Transverse colon (tissue), 4 donors: Measurements from ENCODE around the gene VPS33A. TPM values are rescaled to one million over a fixed set of nuclear protein-coding genes. Genes with fewer than 3 reads are reported as not detected.

ENCODE experiments used
- DNase-seq: peaks from one replicate; pipeline ENCODE4 v3.0.0-alpha.2; 2019
- H3K27ac ChIP-seq, 4 donors: fragments of 200-600 bp; sonication (generic); 2 replicates each; pipeline ENCODE4 v1.5.1; 2016 to 2018; ENCODE audit warnings: inconsistent platforms in 4 of 4
- H3K27me3 ChIP-seq: fragments of 200-600 bp; sonication (generic); 2 replicates; pipeline ENCODE4 v1.5.1; 2017; ENCODE audit warnings: inconsistent platforms
- H3K36me3 ChIP-seq, 4 donors: fragments of 200-600 bp; sonication (generic); 2 replicates each; pipeline ENCODE4 v1.5.1; 2017 to 2019; ENCODE audit warnings: inconsistent platforms in 4 of 4
- H3K4me1 ChIP-seq, 4 donors: fragments of 200-600 bp; sonication (generic); 2 replicates each; pipeline ENCODE4 v1.5.1; 2017 to 2020; ENCODE audit warnings: inconsistent platforms in 4 of 4
- H3K4me3 ChIP-seq, 4 donors: fragments of 200-600 bp; sonication (generic); 1 replicate in 1 of 4; 2 replicates in 3 of 4; pipeline versions ENCODE4 v1.5.1 to v1.6.1; 2017 to 2019; ENCODE audit warnings: inconsistent platforms in 4 of 4
- H3K9me3 ChIP-seq, 2 donors: fragments of 200-600 bp; sonication (generic); 2 replicates each; pipeline ENCODE4 v1.5.1; 2017 to 2019; ENCODE audit warnings: inconsistent platforms in 2 of 2
- CTCF ChIP-seq, 5 experiments: fragments of 200-600 bp in 3 of 5; fragments of 450-650 bp in 2 of 5; sonication (generic) in 3 of 5; IDR thresholded peaks; 1 replicate in 2 of 5; 2 replicates in 3 of 5; pipeline ENCODE4 v1.5.1; 2016 to 2017; ENCODE audit warnings: antibody characterized with exemption in 5 of 5, inconsistent platforms in 3 of 5, mild to moderate bottlenecking in 2 of 5, moderate library complexity in 1 of 5
- EP300 ChIP-seq: sonication (generic); formaldehyde crosslinking; IDR thresholded peaks from one replicate; pipeline ENCODE4 v1.6.1; 2017; ENCODE audit warnings: antibody characterized with exemption, low read depth
- POLR2A ChIP-seq: fragments of 450-650 bp; IDR thresholded peaks from one replicate; pipeline ENCODE4 v1.6.1; 2016; ENCODE audit warnings: antibody characterized with exemption, mild to moderate bottlenecking, moderate library complexity
- POLR2AphosphoS5 ChIP-seq, 3 donors: sonication (generic); formaldehyde crosslinking; IDR thresholded peaks; one replicate each; pipeline ENCODE4 v1.6.1; 2016; ENCODE audit warnings: antibody characterized with exemption in 3 of 3
- WGBS, 2 donors: methylation state at CpG; one replicate each; pipeline ENCODE4 v1.1.5; 2018; ENCODE audit warnings: low coverage in 1 of 2; 5-methylcytosine and 5-hydroxymethylcytosine counted together
- in situ Hi-C, 4 donors: fragments of 200-750 bp; cut with MboI; loops; one replicate each; pipeline versions ENCODE4 v1.15.0 to v1.15.1; 2017; ENCODE audit warnings: low sequenced_read_pairs in 3 of 4, low pct_ligation_motif_present in 1 of 4, low pct_unique_long_range_greater_than_20kb in 1 of 4
- intact Hi-C: fragments of 100-400 bp; cut with DNase I; formaldehyde crosslinking; loops from one replicate; pipeline ENCODE4 v1.15.1; 2023; ENCODE audit warnings: low total_unique reads
- total RNA-seq, 4 donors: library from RNA; depleted of rRNA; stranded (reverse); fragments of >200 nt; gene quantifications; one replicate each; pipeline ENCODE4 v1.1.0, GENCODE V29; 2016

Gene VPS33A
- total RNA-seq, 4 donors from 2014 or later = 2.2 to 18.7 (median 16.3) TPM

GRCh38 chr12:122309564-122310121 lies 43.3 kb upstream of the VPS33A start:
- no peaks in the 10 kb centered on the region for H3K9me3 ChIP-seq
- no peak overlapping the region for H3K27ac ChIP-seq
- intact Hi-C loops = no loop called here
- DNase-seq = no peak
- H3K36me3 ChIP-seq = peaks cover 0 to 12% (median 4%) of the 10 kb centered on the region in 4 donors
- TF ChIP-seq CTCF (IDR thresholded peaks at IDR 0.05) = no peak
- TF ChIP-seq POLR2AphosphoS5 (IDR thresholded peaks at IDR 0.05) = no peak
- no peak for TF ChIP-seq EP300
- H3K4me1 ChIP-seq = no peaks in the 10 kb centered on the region
- in situ Hi-C loops = no loop called here
- WGBS, 2 donors = 67 to 82% methylated on average over 1 to 8 of the region's 8 CpGs
- H3K27me3 ChIP-seq = no peaks in the 10 kb centered on the region
- no peak overlapping the region for H3K4me3 ChIP-seq

GRCh38 chr12:122308811-122309210 lies 42.5 kb upstream of the VPS33A start:
- intact Hi-C loops (no loop called here), in situ Hi-C loops (no loop called here)
- no peaks in the 10 kb centered on the region for H3K9me3 ChIP-seq
- no peak overlapping the region for H3K4me3 ChIP-seq
- H3K36me3 ChIP-seq = peaks cover 0 to 11% (median 5%) of the 10 kb centered on the region in 4 donors
- no peaks in the 10 kb centered on the region for H3K27me3 ChIP-seq
- H3K27ac ChIP-seq = no peak overlapping the region
- DNase-seq = no peak
- no peak for TF ChIP-seq CTCF (IDR thresholded peaks at IDR 0.05)
- no peak for TF ChIP-seq POLR2AphosphoS5 (IDR thresholded peaks at IDR 0.05)
- no peak for TF ChIP-seq POLR2A
- no peak for TF ChIP-seq EP300
- 71 to 95% methylated on average over 1 of the region's 1 CpG for WGBS, 2 donors
- no peaks in the 10 kb centered on the region for H3K4me1 ChIP-seq

- H3K27ac ChIP-seq = no peak overlapping the region
- TF ChIP-seq EP300 = no peak
- no peak for TF ChIP-seq POLR2A
- no peak for TF ChIP-seq CTCF (IDR thresholded peaks at IDR 0.05)
- no peak for TF ChIP-seq POLR2AphosphoS5 (IDR thresholded peaks at IDR 0.05)
- no peaks in the 10 kb centered on the region for H3K9me3 ChIP-seq
- in situ Hi-C loops (no loop called here), intact Hi-C loops (no loop called here)
- no peak for DNase-seq
- WGBS, 2 donors = 79% methylated on average over 4 of the region's 4 CpGs; no CpG with 5 or more reads in 1 of the 2 donors
- no peak overlapping the region for H3K4me3 ChIP-seq
- peaks cover 0 to 21% (median 6%) of the 10 kb centered on the region in 4 donors for H3K36me3 ChIP-seq
- H3K4me1 ChIP-seq = no peaks in the 10 kb centered on the region
- H3K27me3 ChIP-seq = no peaks in the 10 kb centered on the region
Observed at GRCh38 chr12:122306407-122306806, 40.1 kb upstream of the VPS33A start.

- in situ Hi-C loops (no loop called here), intact Hi-C loops (no loop called here)
- DNase-seq = no peak
- H3K9me3 ChIP-seq = no peaks in the 10 kb centered on the region
- WGBS, 2 donors = 61 to 88% methylated on average over 1 of the region's 1 CpG
- no peaks in the 10 kb centered on the region for H3K27me3 ChIP-seq
- H3K4me1 ChIP-seq = no peaks in the 10 kb centered on the region
- H3K4me3 ChIP-seq = no peak overlapping the region
- no peak overlapping the region for H3K27ac ChIP-seq
- TF ChIP-seq CTCF (IDR thresholded peaks at IDR 0.05) = no peak
- TF ChIP-seq EP300 = no peak
- no peak for TF ChIP-seq POLR2AphosphoS5 (IDR thresholded peaks at IDR 0.05)
- peaks cover 0 to 21% (median 6%) of the 10 kb centered on the region in 4 donors for H3K36me3 ChIP-seq
Observed at GRCh38 chr12:122304924-122305323, 38.6 kb upstream of the VPS33A start.
